RKO (cell line): Measurements from ENCODE around the gene PRMT6.

ENCODE experiments used
- DNase-seq: peaks from one replicate; pipeline ENCODE4 v3.0.0-alpha.2; 2016; ENCODE audit warnings: low spot score

Gene PRMT6

GRCh38 chr1:107095647-107096046, 39.2 kb downstream of the PRMT6 start:
- no peak for DNase-seq

GRCh38 chr1:107096690-107097089, 40.2 kb downstream of the PRMT6 start:
- no peak for DNase-seq

- no peak for DNase-seq
These were observed 42.5 kb downstream of the PRMT6 start for GRCh38 chr1:107098961-107099360.

- no peak for DNase-seq
These were observed 44.0 kb downstream of the PRMT6 start for GRCh38 chr1:107100331-107100984.

GRCh38 chr1:107105914-107106313, 49.4 kb downstream of the PRMT6 start:
- DNase-seq = no peak
